Neural progenitor cell (in vitro differentiated cells): Measurements from ENCODE around the gene EFNA5. TPM values are rescaled to one million over a fixed set of nuclear protein-coding genes. Genes with fewer than 3 reads are reported as not detected.

Source experiments
- DNase-seq: peaks from one replicate; pipeline ENCODE4 v3.0.0-alpha.2; 2016; ENCODE audit warnings: low spot score
- H2AFZ ChIP-seq: fragments of 200-600 bp; sonication (generic); replicated peaks from 2 replicates; pipeline ENCODE4 v1.6.1; 2016; ENCODE audit warnings: antibody characterized with exemption
- H3F3A ChIP-seq: fragments of 200-600 bp; sonication (generic); 2 replicates; pipeline ENCODE4 v1.6.1; 2016; ENCODE audit warnings: antibody characterized with exemption, low read depth
- H3K27ac ChIP-seq: fragments of 200-600 bp; sonication (generic); 2 replicates; pipeline ENCODE4 v1.5.1; 2016; ENCODE audit warnings: mild to moderate bottlenecking
- H3K27me3 ChIP-seq: fragments of 200-600 bp; sonication (generic); 2 replicates; pipeline ENCODE4 v1.6.1; 2016; ENCODE audit warnings: mild to moderate bottlenecking, moderate library complexity
- H3K36me3 ChIP-seq: fragments of 200-600 bp; sonication (generic); 2 replicates; pipeline ENCODE4 v1.5.1; 2016
- H3K4me1 ChIP-seq: fragments of 200-600 bp; sonication (generic); 2 replicates; pipeline ENCODE4 v1.6.1; 2016; ENCODE audit warnings: mixed run types
- H3K4me2 ChIP-seq: fragments of 200-600 bp; sonication (generic); 2 replicates; pipeline ENCODE4 v1.6.1; 2016
- H3K4me3 ChIP-seq: fragments of 200-600 bp; sonication (generic); 2 replicates; pipeline ENCODE4 v1.5.1; 2016
- H3K79me2 ChIP-seq: fragments of 200-600 bp; sonication (generic); 2 replicates; pipeline ENCODE4 v1.6.1; 2016; ENCODE audit warnings: low read depth
- H3K9ac ChIP-seq: fragments of 200-600 bp; sonication (generic); 2 replicates; pipeline ENCODE4 v1.6.1; 2016
- H3K9me3 ChIP-seq: fragments of 200-600 bp; sonication (generic); 2 replicates; pipeline ENCODE4 v1.5.1; 2016; ENCODE audit warnings: low read depth
- H4K20me1 ChIP-seq: fragments of 200-600 bp; sonication (generic); 2 replicates; pipeline ENCODE4 v1.6.1; 2016; ENCODE audit warnings: low read depth
- H3K27ac Mint-ChIP-seq: 3 replicates; pipeline ENCODE4 v1.8.0; 2021; ENCODE audit warnings: mixed read lengths
- H3K27me3 Mint-ChIP-seq: 2 replicates; pipeline ENCODE4 v1.8.0; 2022; ENCODE audit warnings: low read depth, mild to moderate bottlenecking, inconsistent platforms, moderate library complexity, mixed read lengths; ENCODE audit not compliant: insufficient read depth
- H3K36me3 Mint-ChIP-seq: 3 replicates; pipeline ENCODE4 v1.8.0; 2021; ENCODE audit warnings: mixed read lengths
- H3K4me1 Mint-ChIP-seq: 3 replicates; pipeline ENCODE4 v1.8.0; 2021; ENCODE audit warnings: mixed read lengths
- H3K4me3 Mint-ChIP-seq: 3 replicates; pipeline ENCODE4 v1.8.0; 2021; ENCODE audit warnings: mild to moderate bottlenecking, moderate library complexity, mixed read lengths
- H3K9me3 Mint-ChIP-seq: 3 replicates; pipeline ENCODE4 v1.8.0; 2020; ENCODE audit warnings: mixed read lengths
- EZH2 ChIP-seq: fragments of 200-600 bp; sonication (generic); IDR thresholded peaks from 2 replicates; pipeline ENCODE4 v1.6.1; 2017; ENCODE audit warnings: antibody characterized with exemption, mild to moderate bottlenecking, moderate library complexity
- EZH2phosphoT487 ChIP-seq: fragments of 200-600 bp; sonication (generic); IDR thresholded peaks from 2 replicates; pipeline ENCODE4 v1.6.1; 2017; ENCODE audit warnings: antibody characterized with exemption
- total RNA-seq: library from RNA; depleted of rRNA; stranded (reverse); fragments of >200 nt; gene quantifications from 2 replicates; pipeline ENCODE4 v1.2.3, GENCODE V29; 2015; ENCODE audit warnings: low replicate concordance
- TF ChIP-seq, protein P1 (sequence below): fragments of 200-600 bp; sonication (generic); IDR thresholded peaks from 2 replicates; pipeline ENCODE4 v1.5.1; 2017; ENCODE audit warnings: antibody characterized with exemption, mild to moderate bottlenecking

The EFNA5 gene
- total RNA-seq, 1 donor from 2014 or later = 105 TPM

DNA sequence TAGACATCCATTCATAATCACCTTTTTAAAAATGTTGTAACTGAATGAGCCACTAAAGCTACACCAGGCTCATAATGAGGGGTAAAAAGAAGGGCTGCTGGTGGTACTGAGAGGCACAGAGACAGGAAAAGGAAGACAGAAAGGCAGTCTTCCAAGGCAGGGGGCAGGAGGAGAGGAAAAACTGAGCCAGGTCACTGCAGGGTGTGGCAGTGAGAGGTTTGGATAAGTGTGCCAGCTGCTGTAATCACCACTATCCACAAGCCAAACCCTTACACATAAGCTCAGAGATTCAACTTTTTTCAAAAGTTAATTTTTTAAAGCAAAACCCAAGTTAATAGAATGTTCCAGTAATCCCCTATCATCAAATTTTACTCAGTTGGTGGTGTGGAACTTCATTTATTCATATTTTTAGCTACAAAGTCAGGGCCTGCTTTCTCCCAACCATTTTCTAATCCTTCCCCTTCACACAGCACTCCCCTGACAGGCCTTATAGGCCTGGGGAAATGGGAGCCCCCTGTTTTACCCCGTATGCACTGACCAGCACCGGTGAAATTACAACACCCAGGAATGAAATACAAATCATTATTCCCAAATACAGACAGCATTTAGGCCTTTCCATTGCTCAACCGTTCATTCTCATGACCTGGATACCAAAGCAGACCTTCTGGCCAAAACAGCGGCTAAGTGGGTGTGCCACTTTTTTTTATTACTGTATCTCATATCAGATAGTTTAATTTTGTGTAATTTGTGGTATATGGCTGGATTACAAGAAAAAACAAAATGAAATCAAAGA is 76.3 kb downstream of the EFNA5 start:
- H4K20me1 ChIP-seq = peaks cover 98% of the 10 kb centered on the region
- H3K9ac ChIP-seq = no peak overlapping the region
- H3K27ac ChIP-seq = peak overlapping the region; percentile 47
- H3K4me1 Mint-ChIP-seq = peaks cover 48% of the 10 kb centered on the region
- TF ChIP-seq, protein P1, sequence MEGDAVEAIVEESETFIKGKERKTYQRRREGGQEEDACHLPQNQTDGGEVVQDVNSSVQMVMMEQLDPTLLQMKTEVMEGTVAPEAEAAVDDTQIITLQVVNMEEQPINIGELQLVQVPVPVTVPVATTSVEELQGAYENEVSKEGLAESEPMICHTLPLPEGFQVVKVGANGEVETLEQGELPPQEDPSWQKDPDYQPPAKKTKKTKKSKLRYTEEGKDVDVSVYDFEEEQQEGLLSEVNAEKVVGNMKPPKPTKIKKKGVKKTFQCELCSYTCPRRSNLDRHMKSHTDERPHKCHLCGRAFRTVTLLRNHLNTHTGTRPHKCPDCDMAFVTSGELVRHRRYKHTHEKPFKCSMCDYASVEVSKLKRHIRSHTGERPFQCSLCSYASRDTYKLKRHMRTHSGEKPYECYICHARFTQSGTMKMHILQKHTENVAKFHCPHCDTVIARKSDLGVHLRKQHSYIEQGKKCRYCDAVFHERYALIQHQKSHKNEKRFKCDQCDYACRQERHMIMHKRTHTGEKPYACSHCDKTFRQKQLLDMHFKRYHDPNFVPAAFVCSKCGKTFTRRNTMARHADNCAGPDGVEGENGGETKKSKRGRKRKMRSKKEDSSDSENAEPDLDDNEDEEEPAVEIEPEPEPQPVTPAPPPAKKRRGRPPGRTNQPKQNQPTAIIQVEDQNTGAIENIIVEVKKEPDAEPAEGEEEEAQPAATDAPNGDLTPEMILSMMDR = no peak
- TF ChIP-seq EZH2phosphoT487 (no peak), EZH2 (no peak)
- H3K4me1 ChIP-seq = peaks cover 57% of the 10 kb centered on the region
- H3K36me3 ChIP-seq = no peaks in the 10 kb centered on the region
- H3K79me2 ChIP-seq = peaks cover 99% of the 10 kb centered on the region
- H3K4me3 ChIP-seq = no peak overlapping the region
- no peak overlapping the region for H3K27ac Mint-ChIP-seq
- no peak overlapping the region for H3K4me2 ChIP-seq
- H2AFZ ChIP-seq = no peak overlapping the region
- no peaks in the 10 kb centered on the region for H3K9me3 ChIP-seq
- peaks cover 50% of the 10 kb centered on the region for H3F3A ChIP-seq
- no peaks in the 10 kb centered on the region for H3K27me3 Mint-ChIP-seq
- no peaks in the 10 kb centered on the region for H3K9me3 Mint-ChIP-seq
- DNase-seq = no peak
- peaks cover 22% of the 10 kb centered on the region for H3K36me3 Mint-ChIP-seq
- H3K27me3 ChIP-seq = no peaks in the 10 kb centered on the region
- no peak overlapping the region for H3K4me3 Mint-ChIP-seq

DNA sequence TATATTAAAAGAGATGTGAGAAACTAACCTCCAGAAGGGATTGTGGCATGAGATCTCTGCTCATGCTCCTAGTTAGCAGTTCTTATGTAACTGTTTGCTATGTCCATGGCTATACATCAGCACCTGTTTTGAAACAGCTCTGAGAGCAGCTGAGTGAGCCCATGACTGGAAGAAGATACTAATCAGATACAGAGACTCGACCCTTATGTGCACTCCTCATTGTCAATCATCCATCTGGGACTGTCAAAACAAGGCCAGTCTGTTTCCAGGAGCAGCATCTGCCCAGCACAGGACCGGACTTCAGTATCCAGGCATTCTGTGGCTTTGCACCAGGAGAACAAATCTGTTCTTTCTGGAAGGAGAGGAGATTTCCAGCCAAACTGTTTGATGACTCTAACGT is 77.7 kb downstream of the EFNA5 start:
- Histone ChIP-seq H3K36me3 (no peaks in the 10 kb centered on the region), H4K20me1 (peaks cover 98% of the 10 kb centered on the region), H3F3A (peaks cover 49% of the 10 kb centered on the region), H3K9me3 (no peaks in the 10 kb centered on the region), H3K9ac (no peak overlapping the region), H3K27me3 (no peaks in the 10 kb centered on the region), H3K4me2 (peak overlapping the region; percentile 8), H3K4me1 (peaks cover 62% of the 10 kb centered on the region), H2AFZ (no peak overlapping the region), H3K27ac (peak overlapping the region; percentile 47), H3K4me3 (no peak overlapping the region), H3K79me2 (peaks cover 99% of the 10 kb centered on the region)
- Mint-ChIP-seq H3K4me3 (no peak overlapping the region), H3K9me3 (no peaks in the 10 kb centered on the region), H3K36me3 (peaks cover 27% of the 10 kb centered on the region), H3K4me1 (peaks cover 42% of the 10 kb centered on the region), H3K27ac (no peak overlapping the region), H3K27me3 (no peaks in the 10 kb centered on the region)
- TF ChIP-seq, protein P1 = no peak
- TF ChIP-seq EZH2phosphoT487 (no peak), EZH2 (no peak)
- DNase-seq = no peak

DNA sequence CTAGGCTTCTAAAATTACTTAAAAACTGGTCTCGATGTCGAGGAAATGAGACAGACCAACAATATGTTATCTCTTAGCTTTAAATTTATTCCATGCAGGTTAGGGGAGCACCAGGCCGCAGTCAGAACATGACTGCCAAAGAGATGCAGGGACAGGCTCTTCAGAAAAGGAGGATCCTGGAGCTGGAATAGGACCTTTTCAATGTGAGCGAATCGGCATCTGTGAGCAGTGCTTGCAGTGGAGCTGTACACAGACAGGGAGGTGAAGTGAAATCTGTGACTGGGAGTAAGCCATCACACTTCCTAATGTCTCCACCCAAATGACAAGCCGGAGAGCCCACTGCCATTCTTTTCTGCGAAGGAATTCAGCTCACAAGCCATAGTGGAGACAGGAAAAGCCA is 78.2 kb downstream of the EFNA5 start:
- no peak overlapping the region for H2AFZ ChIP-seq
- H3K9ac ChIP-seq = no peak overlapping the region
- peak; percentile 35 for DNase-seq
- peaks cover 62% of the 10 kb centered on the region for H3K4me1 ChIP-seq
- H3K79me2 ChIP-seq = peaks cover 99% of the 10 kb centered on the region
- peak overlapping the region; percentile 47 for H3K27ac ChIP-seq
- no peaks in the 10 kb centered on the region for H3K27me3 Mint-ChIP-seq
- peaks cover 98% of the 10 kb centered on the region for H4K20me1 ChIP-seq
- TF ChIP-seq EZH2phosphoT487 = no peak
- TF ChIP-seq EZH2 = no peak
- TF ChIP-seq, protein P1 = no peak
- no peaks in the 10 kb centered on the region for H3K27me3 ChIP-seq
- H3K4me1 Mint-ChIP-seq = peaks cover 40% of the 10 kb centered on the region
- H3K4me3 ChIP-seq = no peak overlapping the region
- H3K36me3 Mint-ChIP-seq = peaks cover 29% of the 10 kb centered on the region
- peaks cover 49% of the 10 kb centered on the region for H3F3A ChIP-seq
- H3K4me2 ChIP-seq = peak overlapping the region; percentile 8
- H3K9me3 Mint-ChIP-seq = no peaks in the 10 kb centered on the region
- no peak overlapping the region for H3K27ac Mint-ChIP-seq
- no peak overlapping the region for H3K4me3 Mint-ChIP-seq
- H3K36me3 ChIP-seq = no peaks in the 10 kb centered on the region
- H3K9me3 ChIP-seq = no peaks in the 10 kb centered on the region
